Measurements from ENCODE around the gene TTLL7. TPM values are rescaled to one million over a fixed set of nuclear protein-coding genes. Genes with fewer than 3 reads are reported as not detected.

Gene TTLL7
- total RNA-seq, 2 donors from 2014 or later = 24.7 to 26.6 TPM

- H3K27me3 ChIP-seq (replicated peaks; ENCODE audit: insufficient read depth) = no peaks in the 10 kb centered on the region
- 96% methylated on average over 6 of the region's 6 CpGs for WGBS
- no peaks in the 10 kb centered on the region for H3K9me3 ChIP-seq
- H3K4me1 ChIP-seq (replicated peaks) = no peaks in the 10 kb centered on the region
- no peak overlapping the region for H3K27ac ChIP-seq
- no peak overlapping the region for H3K4me3 ChIP-seq
- intact Hi-C loops (cut with DNase I) = no loop called here
- TF ChIP-seq, protein P1, sequence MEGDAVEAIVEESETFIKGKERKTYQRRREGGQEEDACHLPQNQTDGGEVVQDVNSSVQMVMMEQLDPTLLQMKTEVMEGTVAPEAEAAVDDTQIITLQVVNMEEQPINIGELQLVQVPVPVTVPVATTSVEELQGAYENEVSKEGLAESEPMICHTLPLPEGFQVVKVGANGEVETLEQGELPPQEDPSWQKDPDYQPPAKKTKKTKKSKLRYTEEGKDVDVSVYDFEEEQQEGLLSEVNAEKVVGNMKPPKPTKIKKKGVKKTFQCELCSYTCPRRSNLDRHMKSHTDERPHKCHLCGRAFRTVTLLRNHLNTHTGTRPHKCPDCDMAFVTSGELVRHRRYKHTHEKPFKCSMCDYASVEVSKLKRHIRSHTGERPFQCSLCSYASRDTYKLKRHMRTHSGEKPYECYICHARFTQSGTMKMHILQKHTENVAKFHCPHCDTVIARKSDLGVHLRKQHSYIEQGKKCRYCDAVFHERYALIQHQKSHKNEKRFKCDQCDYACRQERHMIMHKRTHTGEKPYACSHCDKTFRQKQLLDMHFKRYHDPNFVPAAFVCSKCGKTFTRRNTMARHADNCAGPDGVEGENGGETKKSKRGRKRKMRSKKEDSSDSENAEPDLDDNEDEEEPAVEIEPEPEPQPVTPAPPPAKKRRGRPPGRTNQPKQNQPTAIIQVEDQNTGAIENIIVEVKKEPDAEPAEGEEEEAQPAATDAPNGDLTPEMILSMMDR (IDR thresholded peaks at IDR 0.05) = no peak
- TF ChIP-seq POLR2AphosphoS5 (IDR thresholded peaks at IDR 0.05) (no peak), POLR2A (IDR thresholded peaks at IDR 0.05) (no peak)
- DNase-seq (ENCODE audit: low spot score) = no peak
- no peaks in the 10 kb centered on the region for H3K36me3 ChIP-seq
Observed at GRCh38 chr1:83896299-83896698, 102.6 kb downstream of the TTLL7 start.

DNA sequence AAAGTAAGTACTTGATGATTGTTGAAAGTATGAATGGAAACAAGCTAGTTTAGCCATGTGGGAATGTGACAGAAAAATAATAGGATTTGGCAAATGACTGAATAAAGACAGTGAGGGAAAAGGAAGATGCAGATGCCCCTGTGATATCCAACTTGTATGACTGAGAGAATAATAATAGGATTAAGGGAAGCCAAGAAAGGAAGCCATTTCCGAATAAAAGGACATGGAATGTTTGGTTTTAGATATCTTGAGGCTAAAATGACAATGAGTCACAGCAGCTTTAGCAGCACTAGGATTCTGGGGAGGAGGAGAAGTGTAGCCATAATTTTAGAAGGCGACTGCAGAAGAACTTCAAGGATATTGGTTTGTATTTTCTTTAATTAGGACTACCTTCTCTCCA, 109.2 kb downstream of the TTLL7 start:
- 90% methylated on average over 2 of the region's 2 CpGs for WGBS
- Histone ChIP-seq H3K4me1 (replicated peaks) (no peaks in the 10 kb centered on the region), H3K27ac (no peak overlapping the region), H3K4me3 (no peak overlapping the region), H3K9me3 (no peaks in the 10 kb centered on the region), H3K27me3 (replicated peaks; ENCODE audit: insufficient read depth) (no peaks in the 10 kb centered on the region), H3K36me3 (no peaks in the 10 kb centered on the region)
- TF ChIP-seq POLR2AphosphoS5 (IDR thresholded peaks at IDR 0.05) (no peak), POLR2A (IDR thresholded peaks at IDR 0.05) (no peak)
- TF ChIP-seq, protein P1 (IDR thresholded peaks at IDR 0.05) = no peak
- intact Hi-C loops (cut with DNase I) = no loop called here
- no peak for DNase-seq (ENCODE audit: low spot score)

DNA sequence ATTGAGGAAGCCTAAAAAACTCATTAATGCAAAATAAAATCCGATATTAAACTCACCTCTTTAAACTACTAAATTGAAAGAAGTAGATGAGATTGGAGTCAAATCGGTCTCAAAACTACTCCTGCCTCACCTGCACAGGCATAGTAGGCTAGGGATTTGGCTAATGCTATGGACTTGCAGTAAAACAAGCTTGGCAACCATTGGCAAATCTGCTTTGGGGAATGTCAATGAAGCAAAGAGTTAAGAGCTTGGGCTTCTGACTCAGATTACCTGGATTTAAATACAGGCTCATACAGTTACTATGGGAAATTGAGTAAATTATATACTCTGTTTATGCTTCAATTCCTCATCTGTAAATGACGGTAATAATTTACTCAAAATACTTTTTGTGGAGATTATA, 111.4 kb downstream of the TTLL7 start:
- TF ChIP-seq, protein P1 (IDR thresholded peaks at IDR 0.05) = no peak
- TF ChIP-seq POLR2A (IDR thresholded peaks at IDR 0.05) = no peak
- TF ChIP-seq POLR2AphosphoS5 (IDR thresholded peaks at IDR 0.05) = no peak
- no peak overlapping the region for H3K4me3 ChIP-seq
- H3K36me3 ChIP-seq = no peaks in the 10 kb centered on the region
- 95% methylated on average over 3 of the region's 3 CpGs for WGBS
- intact Hi-C loops (cut with DNase I) = no loop called here
- no peaks in the 10 kb centered on the region for H3K9me3 ChIP-seq
- no peaks in the 10 kb centered on the region for H3K4me1 ChIP-seq (replicated peaks)
- no peak for DNase-seq (ENCODE audit: low spot score)
- no peaks in the 10 kb centered on the region for H3K27me3 ChIP-seq (replicated peaks; ENCODE audit: insufficient read depth)
- no peak overlapping the region for H3K27ac ChIP-seq

GRCh38 chr1:83883979-83884378, 115.0 kb downstream of the TTLL7 start:
- no peak overlapping the region for H3K4me3 ChIP-seq
- no peaks in the 10 kb centered on the region for H3K27me3 ChIP-seq (replicated peaks; ENCODE audit: insufficient read depth)
- H3K27ac ChIP-seq = no peak overlapping the region
- no peaks in the 10 kb centered on the region for H3K9me3 ChIP-seq
- intact Hi-C loops (cut with DNase I) = no loop called here
- H3K4me1 ChIP-seq (replicated peaks) = no peaks in the 10 kb centered on the region
- H3K36me3 ChIP-seq = no peaks in the 10 kb centered on the region
- no peak for DNase-seq (ENCODE audit: low spot score)
- TF ChIP-seq POLR2A (IDR thresholded peaks at IDR 0.05) = no peak
- TF ChIP-seq, protein P1 (IDR thresholded peaks at IDR 0.05) = no peak
- TF ChIP-seq POLR2AphosphoS5 (IDR thresholded peaks at IDR 0.05) = no peak

- DNase-seq (ENCODE audit: low spot score) = no peak
- Histone ChIP-seq H3K9me3 (no peaks in the 10 kb centered on the region), H3K4me3 (no peak overlapping the region), H3K36me3 (no peaks in the 10 kb centered on the region), H3K4me1 (replicated peaks) (no peaks in the 10 kb centered on the region), H3K27me3 (replicated peaks; ENCODE audit: insufficient read depth) (no peaks in the 10 kb centered on the region), H3K27ac (no peak overlapping the region)
- intact Hi-C loops (cut with DNase I) = no loop called here
- TF ChIP-seq, protein P1 (IDR thresholded peaks at IDR 0.05) = no peak
- TF ChIP-seq POLR2AphosphoS5 (IDR thresholded peaks at IDR 0.05) (no peak), POLR2A (IDR thresholded peaks at IDR 0.05) (no peak)
- WGBS = 31% methylated on average over 2 of the region's 2 CpGs
Observed at GRCh38 chr1:83882906-83883305, 116.0 kb downstream of the TTLL7 start.

All from prostate gland (tissue), 2 donors.